ENCODE data around the gene ABCG4.
"Not testable (repeated sequence)": the region's sequence is repeated elsewhere in the genome, so short reads cannot be mapped to it uniquely, and the experiment has no call there.

The ABCG4 gene

DNA sequence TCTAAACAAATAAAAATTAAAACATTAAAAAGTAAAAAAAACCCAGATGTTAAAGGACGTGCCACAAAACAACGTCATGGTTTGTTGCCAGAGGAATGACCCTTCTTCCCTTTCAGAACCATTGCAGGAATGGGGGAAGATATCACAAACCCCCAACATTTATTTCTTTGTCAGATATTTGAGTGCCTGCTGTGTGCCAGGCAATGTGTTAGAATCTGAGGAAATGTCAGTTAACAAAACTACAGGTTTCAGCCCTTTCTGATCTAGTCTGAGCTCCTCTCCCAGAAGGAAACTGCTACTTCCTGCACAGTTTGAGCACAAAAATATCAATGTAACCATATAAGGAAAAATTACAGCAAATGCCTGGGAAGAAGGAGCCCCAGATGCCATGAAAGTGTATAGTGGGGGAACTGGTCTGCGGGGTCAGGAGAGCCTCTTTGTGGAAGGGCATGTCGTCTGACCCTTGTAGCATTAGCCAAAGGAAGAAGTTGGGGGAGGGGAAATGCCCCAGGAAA, 29.4 kb downstream of the ABCG4 start:
- Mint-ChIP-seq H3K27me3 (ENCODE audit: low read depth) (no peaks in the 10 kb centered on the region), H3K36me3 (ENCODE audit: low read depth) (peaks cover 16% of the 10 kb centered on the region), H3K4me1 (ENCODE audit: low read depth) (peaks cover 15% of the 10 kb centered on the region), H3K9me3 (no peaks in the 10 kb centered on the region), H3K4me3 (peak overlapping the region; percentile 26), H3K27ac (peak overlapping the region; percentile 88)

DNA sequence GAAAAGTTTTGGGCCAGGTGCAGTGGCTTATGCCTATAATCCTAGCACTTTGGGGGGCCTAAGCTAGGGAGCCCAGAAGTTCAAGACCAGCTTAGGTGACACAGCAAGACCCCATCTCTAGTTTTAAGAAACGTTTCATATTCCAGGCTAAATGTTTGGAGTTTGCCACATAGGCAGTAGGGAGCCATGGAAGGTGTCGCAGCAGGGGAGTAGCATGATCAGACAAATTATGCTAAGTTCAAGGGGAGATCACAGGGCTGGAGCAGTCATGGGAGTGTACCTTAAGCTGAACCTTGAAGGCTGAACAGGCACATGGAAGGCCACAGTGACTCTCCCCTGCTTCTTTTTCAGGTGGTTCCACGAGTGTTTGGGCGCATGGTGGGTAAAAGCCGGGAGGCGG, 30.5 kb downstream of the ABCG4 start:
- Mint-ChIP-seq H3K4me3 (no peak overlapping the region), H3K27ac (no peak overlapping the region), H3K9me3 (no peaks in the 10 kb centered on the region), H3K4me1 (ENCODE audit: low read depth) (peaks cover 15% of the 10 kb centered on the region), H3K36me3 (ENCODE audit: low read depth) (peaks cover 19% of the 10 kb centered on the region), H3K27me3 (ENCODE audit: low read depth) (no peaks in the 10 kb centered on the region)

DNA sequence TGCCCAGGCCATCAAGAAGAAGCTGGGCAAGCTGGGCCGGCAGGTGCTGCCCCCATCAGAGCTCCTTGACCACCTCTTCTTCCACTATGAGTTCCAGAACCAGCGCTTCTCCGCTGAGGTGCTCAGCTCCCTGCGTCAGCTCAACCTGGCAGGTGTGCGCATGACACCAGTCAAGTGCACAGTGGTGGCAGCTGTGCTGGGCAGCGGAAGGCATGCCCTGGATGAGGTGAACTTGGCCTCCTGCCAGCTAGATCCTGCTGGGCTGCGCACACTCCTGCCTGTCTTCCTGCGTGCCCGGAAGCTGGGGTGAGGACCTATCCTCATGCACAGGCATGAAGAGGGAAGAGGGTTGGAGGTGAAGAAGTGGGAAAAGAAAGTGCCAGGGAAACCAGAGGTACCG, 31.1 kb downstream of the ABCG4 start:
- no peaks in the 10 kb centered on the region for H3K9me3 Mint-ChIP-seq
- H3K36me3 Mint-ChIP-seq (ENCODE audit: low read depth): peaks cover 19% of the 10 kb centered on the region
- peaks cover 15% of the 10 kb centered on the region for H3K4me1 Mint-ChIP-seq (ENCODE audit: low read depth)
- no peak overlapping the region for H3K27ac Mint-ChIP-seq
- no peak overlapping the region for H3K4me3 Mint-ChIP-seq
- H3K27me3 Mint-ChIP-seq (ENCODE audit: low read depth): no peaks in the 10 kb centered on the region

DNA sequence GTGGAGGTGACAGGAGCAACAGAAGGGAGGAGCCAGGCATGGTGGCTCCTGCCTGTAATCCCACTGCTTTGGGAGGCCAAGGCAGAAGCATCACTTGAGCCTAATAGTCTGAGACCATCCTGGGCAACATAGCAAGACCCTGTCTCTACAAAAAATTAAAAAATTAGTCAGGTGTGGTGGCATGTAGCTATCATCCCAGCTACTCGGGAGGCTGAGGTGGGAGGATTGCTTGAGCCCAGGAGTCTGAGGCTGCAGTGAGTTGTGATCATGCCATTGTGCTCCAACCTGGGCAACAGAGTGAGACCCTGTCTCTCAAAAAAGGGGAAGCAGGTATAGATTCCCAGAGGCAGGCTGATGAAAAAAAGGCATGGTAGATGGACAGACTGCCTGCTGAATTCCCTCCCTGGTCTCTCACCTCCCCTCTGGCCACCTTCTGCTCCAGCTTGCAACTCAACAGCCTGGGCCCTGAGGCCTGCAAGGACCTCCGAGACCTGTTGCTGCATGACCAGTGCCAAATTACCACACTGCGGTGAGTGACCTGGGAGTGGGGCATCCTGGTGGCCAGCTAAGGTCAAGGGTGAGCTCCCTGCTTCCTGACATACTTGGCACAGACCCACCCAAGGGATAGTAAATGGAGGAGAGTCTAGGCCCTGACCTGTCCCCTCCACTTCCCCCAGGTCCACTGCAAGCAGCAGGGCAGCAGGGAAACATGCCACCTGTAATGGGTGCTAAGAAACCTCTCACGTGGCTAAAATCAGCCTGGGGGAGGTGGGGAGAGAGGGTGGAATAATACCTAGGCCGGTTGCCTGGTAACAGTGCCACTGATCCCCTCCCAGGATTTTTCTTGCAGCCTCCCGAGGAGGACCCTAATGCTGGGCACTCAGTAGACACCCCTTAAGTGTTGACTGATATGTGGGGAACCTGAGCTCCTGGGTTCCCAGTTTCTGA, 32.2 kb downstream of the ABCG4 start:
- Mint-ChIP-seq H3K36me3 (ENCODE audit: low read depth) (peaks cover 14% of the 10 kb centered on the region), H3K4me3 (no peak overlapping the region), H3K4me1 (ENCODE audit: low read depth) (peaks cover 9% of the 10 kb centered on the region)

DNA sequence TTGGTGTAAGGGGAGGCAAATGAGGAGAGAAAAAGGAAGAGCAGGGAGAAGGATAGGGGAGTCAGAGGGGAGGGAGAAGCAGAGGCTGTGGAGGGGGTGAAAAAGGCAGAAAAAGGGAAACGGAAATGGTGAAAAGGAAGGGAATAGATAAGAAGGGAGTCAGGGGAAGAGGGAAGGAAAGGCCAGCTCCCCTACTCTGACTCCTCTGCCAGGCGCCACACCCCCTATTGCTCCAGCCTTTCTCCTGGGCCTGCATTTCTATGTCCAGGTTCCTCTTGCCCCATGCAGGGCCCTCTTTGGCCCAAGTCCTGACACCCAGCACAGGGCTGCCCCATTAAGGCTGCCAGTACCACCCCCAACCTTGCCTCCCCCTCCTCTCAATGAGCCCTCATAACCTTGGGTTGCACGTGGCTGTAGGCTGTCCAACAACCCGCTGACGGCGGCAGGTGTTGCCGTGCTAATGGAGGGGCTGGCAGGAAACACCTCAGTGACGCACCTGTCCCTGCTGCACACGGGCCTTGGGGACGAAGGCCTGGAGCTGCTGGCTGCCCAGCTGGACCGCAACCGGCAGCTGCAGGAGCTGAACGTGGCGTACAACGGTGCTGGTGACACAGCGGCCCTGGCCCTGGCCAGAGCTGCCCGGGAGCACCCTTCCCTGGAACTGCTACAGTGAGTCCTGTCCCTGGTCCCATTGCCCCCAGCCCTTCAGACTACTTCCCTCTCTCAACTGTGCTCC, 33.0 kb downstream of the ABCG4 start:
- Mint-ChIP-seq H3K27ac (no peak overlapping the region), H3K9me3 (no peaks in the 10 kb centered on the region), H3K36me3 (ENCODE audit: low read depth) (peaks cover 14% of the 10 kb centered on the region), H3K4me3 (no peak overlapping the region), H3K4me1 (ENCODE audit: low read depth) (peaks cover 9% of the 10 kb centered on the region), H3K27me3 (ENCODE audit: low read depth) (peaks cover 5% of the 10 kb centered on the region)

More for the DNA sequence above, 32.2 kb downstream of the ABCG4 start:
- no peaks in the 10 kb centered on the region for H3K9me3 Mint-ChIP-seq
- peaks cover 5% of the 10 kb centered on the region for H3K27me3 Mint-ChIP-seq (ENCODE audit: low read depth)
- H3K27ac Mint-ChIP-seq: no peak overlapping the region

DNA sequence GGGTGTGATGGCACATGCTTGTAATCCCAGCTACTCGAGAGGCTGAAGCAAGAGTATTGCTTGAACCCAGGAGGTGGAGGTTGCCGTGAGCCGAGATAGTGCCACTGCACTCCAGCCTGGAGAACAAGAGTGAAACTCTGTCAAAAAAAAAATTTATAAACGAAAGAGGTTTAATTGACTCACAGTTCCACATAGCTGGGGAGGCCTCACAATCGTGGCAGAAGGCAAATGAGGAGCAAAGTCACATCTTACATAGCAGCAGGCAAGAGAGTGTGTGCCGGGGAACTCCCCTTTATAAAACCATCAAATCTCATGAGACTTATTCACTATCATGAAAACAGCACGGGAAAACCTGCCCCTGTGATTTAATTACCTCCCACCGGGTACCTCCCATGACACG, 35.5 kb downstream of the ABCG4 start:
- H3K27ac Mint-ChIP-seq; H3K36me3 Mint-ChIP-seq (ENCODE audit: low read depth); H3K9me3 Mint-ChIP-seq; H3K27me3 Mint-ChIP-seq (ENCODE audit: low read depth); H3K4me3 Mint-ChIP-seq; H3K4me1 Mint-ChIP-seq (ENCODE audit: low read depth): not testable (repeated sequence)

DNA sequence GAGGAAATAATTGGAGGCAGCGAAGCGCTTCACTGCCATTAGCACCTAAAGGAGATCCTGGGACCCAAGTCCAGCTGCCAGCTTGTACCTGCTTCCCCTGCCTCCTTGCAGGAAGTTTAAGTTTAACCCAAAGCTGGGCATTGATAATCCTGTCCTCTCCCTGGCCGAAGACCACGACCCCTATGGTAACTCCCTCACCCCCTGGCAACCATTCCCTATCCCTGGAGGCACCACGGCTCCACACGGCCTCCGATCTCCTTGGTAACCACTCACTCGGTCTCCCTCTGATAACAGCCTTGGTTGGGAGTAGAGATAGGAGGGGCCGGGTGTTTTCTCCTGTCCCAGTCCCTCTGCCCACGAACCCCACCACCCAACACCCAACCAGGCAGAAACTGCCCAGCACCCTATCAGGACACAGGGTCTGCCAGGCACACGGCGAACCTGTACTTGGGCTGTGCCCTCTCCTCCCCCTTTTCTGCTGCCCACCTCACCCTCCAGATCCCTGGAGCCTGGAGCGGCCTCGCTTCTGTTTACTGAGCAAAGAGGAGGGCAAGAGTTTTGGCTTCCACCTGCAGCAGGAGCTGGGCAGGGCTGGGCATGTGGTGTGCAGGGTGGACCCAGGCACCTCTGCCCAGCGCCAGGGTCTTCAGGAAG, 37.3 kb downstream of the ABCG4 start:
- no peaks in the 10 kb centered on the region for H3K9me3 Mint-ChIP-seq
- H3K27me3 Mint-ChIP-seq (ENCODE audit: low read depth): peaks cover 5% of the 10 kb centered on the region
- no peaks in the 10 kb centered on the region for H3K4me1 Mint-ChIP-seq (ENCODE audit: low read depth)
- no peak overlapping the region for H3K4me3 Mint-ChIP-seq
- peaks cover 6% of the 10 kb centered on the region for H3K36me3 Mint-ChIP-seq (ENCODE audit: low read depth)
- no peak overlapping the region for H3K27ac Mint-ChIP-seq

DNA sequence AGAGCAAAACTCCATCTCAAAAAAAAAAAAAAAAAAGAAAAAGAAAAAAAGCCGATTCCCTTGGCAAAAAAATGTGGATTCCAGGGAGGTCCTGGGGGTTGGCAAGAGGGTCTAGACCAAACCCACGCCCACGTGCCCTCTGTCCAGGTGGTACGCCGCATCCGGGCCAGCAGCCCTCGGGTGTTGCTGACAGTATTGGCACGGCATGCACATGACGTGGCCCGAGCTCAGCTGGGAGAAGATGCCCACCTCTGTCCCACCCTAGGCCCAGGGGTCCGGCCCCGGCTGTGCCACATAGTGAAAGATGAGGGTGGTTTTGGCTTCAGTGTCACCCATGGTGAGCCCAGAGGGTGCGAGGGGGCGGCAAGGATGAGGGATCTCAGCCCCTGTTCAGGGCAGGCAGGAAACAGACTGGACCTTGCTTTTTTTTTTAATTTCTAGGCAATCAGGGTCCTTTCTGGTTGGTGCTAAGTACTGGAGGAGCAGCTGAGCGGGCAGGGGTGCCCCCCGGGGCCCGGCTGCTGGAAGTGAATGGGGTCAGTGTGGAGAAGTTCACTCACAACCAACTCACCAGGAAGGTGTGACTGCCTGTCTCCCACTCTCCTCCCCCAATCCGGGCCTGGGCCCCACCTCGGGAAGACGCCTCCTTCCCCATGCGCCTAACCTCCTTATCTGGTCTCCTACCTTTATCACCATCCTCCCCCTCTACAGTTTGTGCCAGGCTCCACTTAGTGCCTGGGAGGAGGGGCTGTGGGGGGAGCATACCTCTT, 38.5 kb downstream of the ABCG4 start:
- no peaks in the 10 kb centered on the region for H3K4me1 Mint-ChIP-seq (ENCODE audit: low read depth)
- no peak overlapping the region for H3K27ac Mint-ChIP-seq
- peaks cover 5% of the 10 kb centered on the region for H3K27me3 Mint-ChIP-seq (ENCODE audit: low read depth)
- H3K4me3 Mint-ChIP-seq: no peak overlapping the region
- peaks cover 6% of the 10 kb centered on the region for H3K36me3 Mint-ChIP-seq (ENCODE audit: low read depth)
- H3K9me3 Mint-ChIP-seq: no peaks in the 10 kb centered on the region

DNA sequence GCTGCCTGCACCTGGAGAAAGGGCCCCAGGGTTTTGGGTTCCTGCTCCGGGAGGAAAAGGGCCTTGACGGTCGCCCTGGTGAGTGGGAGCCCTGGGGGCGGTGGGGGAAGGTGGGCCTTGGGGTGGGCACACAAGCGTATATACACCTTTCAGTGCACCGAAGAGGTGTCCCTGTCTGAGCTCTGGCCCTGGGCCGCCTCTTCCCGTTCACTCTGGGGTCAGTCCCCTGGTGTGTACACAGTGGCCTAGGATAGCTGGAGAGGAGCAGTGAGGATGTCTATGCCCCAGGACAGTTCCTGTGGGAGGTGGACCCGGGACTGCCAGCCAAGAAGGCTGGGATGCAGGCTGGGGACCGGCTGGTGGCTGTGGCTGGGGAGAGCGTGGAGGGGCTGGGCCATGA, 39.2 kb downstream of the ABCG4 start:
- H3K4me1 Mint-ChIP-seq (ENCODE audit: low read depth): no peaks in the 10 kb centered on the region
- H3K36me3 Mint-ChIP-seq (ENCODE audit: low read depth): peaks cover 4% of the 10 kb centered on the region
- H3K9me3 Mint-ChIP-seq: no peaks in the 10 kb centered on the region
- no peak overlapping the region for H3K27ac Mint-ChIP-seq
- H3K4me3 Mint-ChIP-seq: no peak overlapping the region
- peaks cover 5% of the 10 kb centered on the region for H3K27me3 Mint-ChIP-seq (ENCODE audit: low read depth)

DNA sequence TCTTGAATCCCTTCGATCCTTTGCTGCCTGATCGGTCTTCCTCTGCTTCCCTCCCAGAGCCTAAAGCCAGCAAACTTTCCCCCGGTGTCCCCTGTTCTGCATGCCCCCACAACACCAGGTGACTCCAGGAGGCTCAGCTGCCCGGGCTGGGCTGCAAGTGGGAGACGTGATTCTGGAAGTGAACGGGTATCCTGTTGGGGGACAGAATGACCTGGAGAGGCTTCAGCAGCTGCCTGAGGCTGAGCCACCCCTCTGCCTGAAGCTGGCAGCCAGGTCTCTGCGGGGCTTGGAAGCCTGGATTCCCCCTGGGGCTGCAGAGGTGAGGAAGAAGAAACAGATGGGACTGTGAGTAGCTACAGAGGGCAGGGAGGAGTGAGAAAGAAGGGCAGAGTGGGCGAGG, 40.0 kb downstream of the ABCG4 start:
- no peaks in the 10 kb centered on the region for H3K9me3 Mint-ChIP-seq
- no peak overlapping the region for H3K4me3 Mint-ChIP-seq
- no peak overlapping the region for H3K27ac Mint-ChIP-seq
- H3K36me3 Mint-ChIP-seq (ENCODE audit: low read depth): peaks cover under 1% of the 10 kb centered on the region
- no peaks in the 10 kb centered on the region for H3K4me1 Mint-ChIP-seq (ENCODE audit: low read depth)
- H3K27me3 Mint-ChIP-seq (ENCODE audit: low read depth): peaks cover 5% of the 10 kb centered on the region

DNA sequence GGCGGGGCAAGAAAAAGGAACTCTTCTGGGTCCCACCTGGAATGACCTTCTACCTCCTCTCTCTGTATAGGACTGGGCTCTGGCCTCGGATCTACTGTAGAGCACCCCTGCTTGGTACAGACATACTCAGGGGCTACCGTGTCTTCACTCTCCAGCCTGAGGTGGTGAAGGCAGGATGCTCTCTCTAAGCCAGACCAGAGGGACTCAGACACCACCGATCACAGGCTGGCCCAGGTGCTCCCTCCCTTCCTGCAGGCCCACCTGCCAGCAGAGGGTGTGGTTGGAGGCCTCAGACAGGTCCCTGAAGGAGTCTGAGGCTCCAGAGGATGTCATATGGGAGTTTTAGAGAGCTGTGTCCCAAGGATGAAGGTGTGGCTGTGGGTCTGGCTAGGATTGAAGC, 40.5 kb downstream of the ABCG4 start:
- no peak overlapping the region for H3K4me3 Mint-ChIP-seq
- H3K27ac Mint-ChIP-seq: no peak overlapping the region
- H3K36me3 Mint-ChIP-seq (ENCODE audit: low read depth): no peaks in the 10 kb centered on the region
- peaks cover 5% of the 10 kb centered on the region for H3K27me3 Mint-ChIP-seq (ENCODE audit: low read depth)
- H3K4me1 Mint-ChIP-seq (ENCODE audit: low read depth): no peaks in the 10 kb centered on the region
- H3K9me3 Mint-ChIP-seq: no peaks in the 10 kb centered on the region

DNA sequence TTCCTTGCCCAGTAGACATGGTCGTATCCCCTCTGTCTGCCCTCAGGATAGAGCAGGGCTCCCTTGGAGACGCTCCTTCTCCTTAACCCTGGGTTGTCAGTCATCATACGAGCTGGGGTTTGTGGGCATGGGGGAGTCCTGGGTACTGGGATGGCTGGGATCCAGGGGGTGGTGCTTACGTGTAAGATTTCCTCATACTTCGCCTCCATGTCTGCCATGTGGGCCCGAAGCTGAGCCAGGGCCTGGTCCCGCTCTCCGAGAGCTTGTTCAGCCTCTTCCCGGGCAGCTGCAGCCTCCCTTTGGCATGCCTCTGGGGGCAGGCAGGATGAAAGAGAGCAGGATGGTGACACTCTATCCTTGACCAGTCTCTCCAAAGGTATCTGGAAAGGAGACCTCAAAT, 41.7 kb downstream of the ABCG4 start:
- no peak overlapping the region for H3K27ac Mint-ChIP-seq
- no peaks in the 10 kb centered on the region for H3K36me3 Mint-ChIP-seq (ENCODE audit: low read depth)
- H3K27me3 Mint-ChIP-seq (ENCODE audit: low read depth): peaks cover 3% of the 10 kb centered on the region
- H3K4me3 Mint-ChIP-seq: no peak overlapping the region
- no peaks in the 10 kb centered on the region for H3K9me3 Mint-ChIP-seq
- H3K4me1 Mint-ChIP-seq (ENCODE audit: low read depth): no peaks in the 10 kb centered on the region

DNA sequence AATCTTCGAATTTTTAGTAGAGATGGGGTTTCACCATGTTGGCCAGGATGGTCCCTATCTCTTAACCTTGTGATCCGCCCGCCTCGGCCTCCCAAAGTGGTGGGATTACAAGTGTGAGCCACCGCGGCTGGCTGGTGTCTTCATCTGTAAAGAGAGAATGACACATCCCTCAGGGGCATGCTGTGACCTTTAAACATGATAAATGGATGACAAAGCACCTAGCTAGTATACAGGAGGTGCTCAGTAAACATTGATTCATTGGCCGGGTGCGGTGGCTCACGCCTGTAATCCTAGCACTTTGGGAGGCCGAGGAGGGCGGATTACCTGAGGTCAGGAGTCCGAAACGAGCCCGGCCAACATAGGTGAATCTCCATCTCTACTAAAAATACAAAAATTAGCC, 42.4 kb downstream of the ABCG4 start:
- H3K4me1 Mint-ChIP-seq (ENCODE audit: low read depth); H3K36me3 Mint-ChIP-seq (ENCODE audit: low read depth); H3K4me3 Mint-ChIP-seq; H3K27me3 Mint-ChIP-seq (ENCODE audit: low read depth); H3K27ac Mint-ChIP-seq; H3K9me3 Mint-ChIP-seq: not testable (repeated sequence)

DNA sequence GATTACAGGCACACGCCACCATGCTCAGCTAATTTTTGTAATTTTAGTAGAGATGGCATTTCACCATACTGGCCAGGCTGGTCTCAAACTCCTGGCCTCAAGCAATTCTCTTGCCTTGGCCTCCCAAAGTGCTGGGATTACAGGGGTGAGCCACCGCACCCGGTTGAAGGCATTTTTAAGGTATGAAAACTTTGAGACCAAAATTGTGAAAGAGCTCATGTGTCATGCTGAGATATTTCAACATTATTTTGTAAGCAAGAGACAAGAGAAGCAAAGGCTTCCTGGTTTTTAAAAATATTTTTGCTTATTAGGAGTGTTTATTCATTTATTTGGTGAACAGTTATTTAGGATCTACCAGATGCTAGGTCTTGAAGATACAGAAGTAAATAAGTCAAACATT, 43.3 kb downstream of the ABCG4 start:
- Mint-ChIP-seq H3K36me3 (ENCODE audit: low read depth) (no peaks in the 10 kb centered on the region), H3K4me1 (ENCODE audit: low read depth) (peaks cover 4% of the 10 kb centered on the region), H3K9me3 (no peaks in the 10 kb centered on the region), H3K27ac (no peak overlapping the region), H3K4me3 (no peak overlapping the region), H3K27me3 (ENCODE audit: low read depth) (no peaks in the 10 kb centered on the region)
